Stromal cell of bone marrow (primary cell): Measurements from ENCODE around the gene CYLD.

Source experiments
- DNase-seq: peaks from one replicate; pipeline ENCODE4 v3.0.0-alpha.2; 2012; ENCODE audit warnings: low read depth

CYLD gene

GRCh38 chr16:50741781-50742575 is at the start of gene CYLD:
Gene CYLD (plus strand): TSS chr16:50742086. CDS start chr16:50749699, 7,613 bp downstream.
- DNase-seq: peak; percentile 99

- no peak for DNase-seq
Observed at GRCh38 chr16:50692644-50692998, 49.3 kb upstream of the CYLD start.

GRCh38 chr16:50692999-50693781 is 48.7 kb upstream of the CYLD start, which contains the start of gene NOD2:
Gene NOD2 (plus strand): TSS chr16:50693606. CDS start chr16:50699496, 5,890 bp downstream.
- DNase-seq: no peak

GRCh38 chr16:50694206-50694605 is 47.7 kb upstream of the CYLD start:
- DNase-seq: no peak

GRCh38 chr16:50695017-50696000 is 46.6 kb upstream of the CYLD start:
- DNase-seq: no peak

- no peak for DNase-seq
Observed at GRCh38 chr16:50696126-50696525, 45.8 kb upstream of the CYLD start.

- DNase-seq: peak; percentile 23
Observed at GRCh38 chr16:50696575-50697420, 45.1 kb upstream of the CYLD start.

- no peak for DNase-seq
Observed at GRCh38 chr16:50697421-50697715, 44.5 kb upstream of the CYLD start.

- DNase-seq: peak; percentile 15
Observed at GRCh38 chr16:50697881-50698767, 43.8 kb upstream of the CYLD start.

GRCh38 chr16:50699326-50700159 is 42.3 kb upstream of the CYLD start:
- DNase-seq: no peak

GRCh38 chr16:50702725-50703124 is 39.2 kb upstream of the CYLD start:
- DNase-seq: no peak

- no peak for DNase-seq
Observed at GRCh38 chr16:50704245-50704644, 37.6 kb upstream of the CYLD start.

- no peak for DNase-seq
Observed at GRCh38 chr16:50705436-50706110, 36.3 kb upstream of the CYLD start.

- no peak for DNase-seq
Observed at GRCh38 chr16:50706250-50706649, 35.6 kb upstream of the CYLD start.

- DNase-seq: no peak
Observed at GRCh38 chr16:50708373-50709060, 33.4 kb upstream of the CYLD start.

GRCh38 chr16:50709061-50709684 is 32.7 kb upstream of the CYLD start:
- no peak for DNase-seq

GRCh38 chr16:50709980-50710379 is 31.9 kb upstream of the CYLD start:
- no peak for DNase-seq

GRCh38 chr16:50711040-50711439 is 30.8 kb upstream of the CYLD start:
- DNase-seq: no peak
